Measurements from ENCODE around the gene OTOR.

OTOR gene

DNA sequence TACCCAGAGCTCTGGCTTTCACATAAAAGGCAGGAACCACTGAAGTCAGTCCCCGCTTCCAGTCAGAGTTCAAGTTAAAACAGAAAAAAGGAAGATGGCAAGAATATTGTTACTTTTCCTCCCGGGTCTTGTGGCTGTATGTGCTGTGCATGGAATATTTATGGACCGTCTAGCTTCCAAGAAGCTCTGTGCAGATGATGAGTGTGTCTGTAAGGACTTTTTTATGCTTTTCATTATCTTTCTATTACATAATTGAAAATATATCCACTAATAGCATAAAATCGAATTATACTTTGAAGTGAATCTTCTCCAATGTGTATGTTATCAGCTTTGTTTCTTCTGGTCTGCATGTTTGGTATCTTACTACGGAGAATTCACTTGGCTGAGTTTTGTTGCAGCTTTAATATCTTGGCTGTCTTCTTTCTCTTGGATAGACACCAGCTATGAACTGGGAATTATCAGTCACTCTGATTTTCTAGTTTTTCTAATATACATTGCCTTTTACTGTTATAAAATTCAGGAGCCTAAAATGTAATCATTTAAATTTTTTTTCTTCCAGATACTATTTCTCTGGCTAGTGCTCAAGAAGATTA, at the start of gene OTOR:
Gene OTOR (plus strand): TSS at position 51 of the 593 bp plus-strand sequence. CDS start 44 bp downstream, at position 95.
- no peaks in the 10 kb centered on the region for H3K36me3 ChIP-seq (ENCODE audit: insufficient read depth, low read length)
- TF ChIP-seq POLR2AphosphoS5 (IDR thresholded peaks at IDR 0.05; ENCODE audit: borderline replicate concordance, low read depth, low read length) (no peak), FOXP2 (optimal IDR thresholded peaks at IDR 0.05; ENCODE audit: control extremely low read depth, extremely low read length, insufficient read depth) (no peak), EZH2 (IDR thresholded peaks at IDR 0.05) (no peak)
- no peak within 1 kb of the TSS for H3K4me3 ChIP-seq
- no peak within 1 kb of the TSS for H3K9ac ChIP-seq (ENCODE audit: insufficient read length)
- H3K27ac ChIP-seq: no peak within 1 kb of the TSS
- H3K9me3 ChIP-seq (ENCODE audit: low read depth, low read length): no peaks in the 10 kb centered on the region
- no peak for DNase-seq (ENCODE audit: low read depth, low spot score)

DNA sequence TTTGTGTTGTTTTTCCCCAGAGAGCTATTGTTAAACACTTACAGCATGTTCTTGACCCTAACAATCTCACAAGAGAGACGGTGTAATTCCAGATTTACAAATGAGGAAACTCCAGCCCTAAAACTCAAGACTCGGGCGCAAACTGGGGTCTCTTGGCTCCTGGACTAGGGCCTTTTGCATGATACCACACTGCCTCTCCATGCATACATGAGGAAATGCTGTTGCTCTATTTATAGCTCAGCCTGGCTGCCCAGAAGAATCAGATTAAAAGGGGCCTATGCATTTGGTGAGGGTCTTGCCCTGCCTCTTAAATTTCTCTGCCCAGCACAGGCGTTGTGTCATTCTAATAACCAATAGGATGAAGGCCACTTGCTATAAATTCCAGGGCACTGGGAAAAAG, 48.9 kb upstream of the OTOR start:
- DNase-seq (ENCODE audit: low read depth, low spot score): no peak
- Histone ChIP-seq H3K4me3 (no peak overlapping the region), H3K9ac (ENCODE audit: insufficient read length) (no peak overlapping the region), H3K36me3 (ENCODE audit: insufficient read depth, low read length) (no peaks in the 10 kb centered on the region), H3K9me3 (ENCODE audit: low read depth, low read length) (no peaks in the 10 kb centered on the region), H3K27ac (no peak overlapping the region)
- TF ChIP-seq POLR2AphosphoS5 (IDR thresholded peaks at IDR 0.05; ENCODE audit: borderline replicate concordance, low read depth, low read length) (no peak), EZH2 (IDR thresholded peaks at IDR 0.05) (no peak), FOXP2 (optimal IDR thresholded peaks at IDR 0.05; ENCODE audit: control extremely low read depth, extremely low read length, insufficient read depth) (no peak)

GRCh38 chr20:16701296-16701695, 46.9 kb upstream of the OTOR start:
- Histone ChIP-seq H3K36me3 (ENCODE audit: insufficient read depth, low read length) (no peaks in the 10 kb centered on the region), H3K27ac (no peak overlapping the region), H3K9ac (ENCODE audit: insufficient read length) (no peak overlapping the region), H3K9me3 (ENCODE audit: low read depth, low read length) (no peaks in the 10 kb centered on the region), H3K4me3 (no peak overlapping the region)
- no peak for DNase-seq (ENCODE audit: low read depth, low spot score)
- TF ChIP-seq POLR2AphosphoS5 (IDR thresholded peaks at IDR 0.05; ENCODE audit: borderline replicate concordance, low read depth, low read length) (no peak), FOXP2 (optimal IDR thresholded peaks at IDR 0.05; ENCODE audit: control extremely low read depth, extremely low read length, insufficient read depth) (no peak), EZH2 (IDR thresholded peaks at IDR 0.05) (no peak)

- H3K9me3 ChIP-seq (ENCODE audit: low read depth, low read length): no peaks in the 10 kb centered on the region
- DNase-seq (ENCODE audit: low read depth, low spot score): no peak
- H3K27ac ChIP-seq: no peak overlapping the region
- H3K4me3 ChIP-seq: no peak overlapping the region
- no peak overlapping the region for H3K9ac ChIP-seq (ENCODE audit: insufficient read length)
- H3K36me3 ChIP-seq (ENCODE audit: insufficient read depth, low read length): no peaks in the 10 kb centered on the region
- TF ChIP-seq FOXP2 (optimal IDR thresholded peaks at IDR 0.05; ENCODE audit: control extremely low read depth, extremely low read length, insufficient read depth): no peak
- no peak for TF ChIP-seq POLR2AphosphoS5 (IDR thresholded peaks at IDR 0.05; ENCODE audit: borderline replicate concordance, low read depth, low read length)
- no peak for TF ChIP-seq EZH2 (IDR thresholded peaks at IDR 0.05)
Measured at GRCh38 chr20:16703570-16703969, 44.6 kb upstream of the OTOR start.

- TF ChIP-seq FOXP2 (optimal IDR thresholded peaks at IDR 0.05; ENCODE audit: control extremely low read depth, extremely low read length, insufficient read depth) (no peak), POLR2AphosphoS5 (IDR thresholded peaks at IDR 0.05; ENCODE audit: borderline replicate concordance, low read depth, low read length) (no peak)
- DNase-seq (ENCODE audit: low read depth, low spot score): no peak
- no peaks in the 10 kb centered on the region for H3K9me3 ChIP-seq (ENCODE audit: low read depth, low read length)
- H3K27ac ChIP-seq: no peak overlapping the region
- no peak overlapping the region for H3K4me3 ChIP-seq
- H3K36me3 ChIP-seq (ENCODE audit: insufficient read depth, low read length): no peaks in the 10 kb centered on the region
- no peak overlapping the region for H3K9ac ChIP-seq (ENCODE audit: insufficient read length)
Measured at GRCh38 chr20:16707674-16708073, 40.5 kb upstream of the OTOR start.

DNA sequence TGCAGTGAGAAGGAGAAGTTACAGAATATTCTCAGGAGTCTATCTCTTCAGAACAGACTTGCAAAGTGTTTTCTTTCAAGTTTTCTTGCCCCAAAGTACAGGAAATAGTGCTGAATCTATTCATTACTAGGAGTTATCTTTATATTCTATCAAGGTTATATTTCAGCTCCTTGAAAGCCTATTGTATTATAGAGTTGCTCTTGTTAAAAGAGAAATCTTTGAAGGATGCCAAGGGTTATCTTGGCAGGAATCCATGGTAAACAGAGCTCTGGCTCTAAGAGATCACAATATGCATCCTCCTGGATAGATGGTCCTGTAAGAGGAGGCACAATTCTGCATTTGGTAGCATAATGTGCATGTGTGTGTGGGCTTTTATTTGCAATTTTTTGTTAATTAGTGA, 39.6 kb upstream of the OTOR start:
- no peaks in the 10 kb centered on the region for H3K36me3 ChIP-seq (ENCODE audit: insufficient read depth, low read length)
- no peak for TF ChIP-seq FOXP2 (optimal IDR thresholded peaks at IDR 0.05; ENCODE audit: control extremely low read depth, extremely low read length, insufficient read depth)
- TF ChIP-seq EZH2 (IDR thresholded peaks at IDR 0.05): no peak
- TF ChIP-seq POLR2AphosphoS5 (IDR thresholded peaks at IDR 0.05; ENCODE audit: borderline replicate concordance, low read depth, low read length): no peak
- no peaks in the 10 kb centered on the region for H3K9me3 ChIP-seq (ENCODE audit: low read depth, low read length)
- no peak overlapping the region for H3K4me3 ChIP-seq
- H3K27ac ChIP-seq: no peak overlapping the region
- H3K9ac ChIP-seq (ENCODE audit: insufficient read length): no peak overlapping the region
- DNase-seq (ENCODE audit: low read depth, low spot score): no peak

- no peak for DNase-seq (ENCODE audit: low read depth, low spot score)
- TF ChIP-seq EZH2 (IDR thresholded peaks at IDR 0.05) (no peak), POLR2AphosphoS5 (IDR thresholded peaks at IDR 0.05; ENCODE audit: borderline replicate concordance, low read depth, low read length) (no peak), FOXP2 (optimal IDR thresholded peaks at IDR 0.05; ENCODE audit: control extremely low read depth, extremely low read length, insufficient read depth) (no peak)
- Histone ChIP-seq H3K9me3 (ENCODE audit: low read depth, low read length) (no peaks in the 10 kb centered on the region), H3K27ac (no peak overlapping the region), H3K36me3 (ENCODE audit: insufficient read depth, low read length) (no peaks in the 10 kb centered on the region), H3K4me3 (no peak overlapping the region), H3K9ac (ENCODE audit: insufficient read length) (no peak overlapping the region)
Measured at GRCh38 chr20:16709017-16709416, 39.1 kb upstream of the OTOR start.

DNA sequence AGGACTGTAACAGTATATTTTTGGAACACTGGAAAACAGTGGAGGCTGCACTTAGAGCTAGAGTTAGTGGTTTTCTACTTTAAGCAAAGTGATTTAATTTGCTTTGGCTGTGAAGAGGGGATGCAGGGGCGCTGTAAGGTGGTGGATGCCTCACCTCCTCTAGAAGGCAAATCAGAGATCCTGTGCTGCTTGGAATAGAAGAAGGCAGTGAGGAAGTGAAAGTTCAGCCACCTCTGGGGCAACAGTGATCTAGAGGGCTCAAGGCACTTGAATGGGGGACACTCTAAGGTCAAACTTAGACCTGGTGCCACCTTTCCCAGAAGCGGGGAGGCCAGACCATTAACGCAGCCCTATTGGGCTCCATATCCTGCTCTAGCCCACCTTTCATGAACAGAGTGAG, 37.4 kb upstream of the OTOR start:
- Histone ChIP-seq H3K4me3 (no peak overlapping the region), H3K9me3 (ENCODE audit: low read depth, low read length) (no peaks in the 10 kb centered on the region), H3K9ac (ENCODE audit: insufficient read length) (no peak overlapping the region), H3K36me3 (ENCODE audit: insufficient read depth, low read length) (no peaks in the 10 kb centered on the region), H3K27ac (no peak overlapping the region)
- no peak for TF ChIP-seq FOXP2 (optimal IDR thresholded peaks at IDR 0.05; ENCODE audit: control extremely low read depth, extremely low read length, insufficient read depth)
- TF ChIP-seq POLR2AphosphoS5 (IDR thresholded peaks at IDR 0.05; ENCODE audit: borderline replicate concordance, low read depth, low read length): no peak
- no peak for TF ChIP-seq EZH2 (IDR thresholded peaks at IDR 0.05)
- DNase-seq (ENCODE audit: low read depth, low spot score): no peak
